COR-L47 (cell line): Measurements from ENCODE around the gene KRTAP12-4.
"Not testable (repeated sequence)": the region's sequence is repeated elsewhere in the genome, so short reads cannot be mapped to it uniquely, and the experiment has no call there.

Source experiments
- DNase-seq: peaks from one replicate; lab custom pipeline; 2025; lab: John Stamatoyannopoulos, UW

Gene KRTAP12-4

GRCh38 chr21:44611551-44611950 is 42.9 kb downstream of the KRTAP12-4 start:
- DNase-seq = no peak

GRCh38 chr21:44610157-44610843 is 44.2 kb downstream of the KRTAP12-4 start:
- not testable (repeated sequence) for DNase-seq

DNA sequence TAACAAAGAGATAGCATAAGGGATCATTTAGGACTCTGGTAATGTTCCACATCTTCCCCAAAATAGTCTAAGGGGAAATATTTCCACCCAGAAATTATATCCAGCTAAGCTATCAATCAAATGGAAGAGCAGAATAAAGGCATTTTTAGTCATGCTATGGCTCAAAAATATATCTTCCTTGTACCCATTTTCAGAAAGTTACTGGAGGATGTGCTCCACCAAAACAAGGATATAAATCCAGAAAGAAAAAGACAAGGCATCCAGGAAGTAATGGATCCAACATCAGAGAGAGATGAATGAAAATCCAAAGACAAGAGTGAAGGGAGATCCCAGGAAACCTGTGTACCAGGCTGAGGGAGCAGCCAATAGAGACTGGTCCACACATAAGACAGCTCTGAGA is 45.3 kb downstream of the KRTAP12-4 start:
- DNase-seq = no peak

GRCh38 chr21:44606495-44606894 is 48.0 kb downstream of the KRTAP12-4 start:
- DNase-seq = no peak
